B cell (primary cell): Measurements from ENCODE around the gene GANAB. TPM values are rescaled to one million over a fixed set of nuclear protein-coding genes. Genes with fewer than 3 reads are reported as not detected.

Experiments
- ATAC-seq: fragments of 200-7000 bp; cut with Tn5 transposase; one replicate; pipeline ENCODE4 v1.10.0; 2021; ENCODE audit warnings: low read depth, mild to moderate bottlenecking, moderate number of reproducible peaks, moderate library complexity
- CTCF ChIA-PET: fragments of 350-600 bp; sonication (Branson Sonifier 250); formaldehyde crosslinking; loops from one replicate; lab custom pipeline; 2021; ENCODE audit warnings: antibody characterized with exemption, inconsistent platforms; lab: Charles Lee
- POLR2A ChIA-PET: fragments of 350-600 bp; sonication (Branson Sonifier 250); formaldehyde crosslinking; loops from one replicate; lab custom pipeline; 2021; ENCODE audit warnings: antibody characterized with exemption; lab: Charles Lee
- DNase-seq: peaks from one replicate; pipeline ENCODE4 v3.0.0; 2013
- H2AFZ ChIP-seq: 2 replicates; pipeline ENCODE4 v1.6.1; 2012; ENCODE audit warnings: mild to moderate bottlenecking, low read depth, low read length; ENCODE audit not compliant: insufficient read depth, poor library complexity, severe bottlenecking
- H3K27ac ChIP-seq, 2 donors: 1 replicate in 1 of 2; 2 replicates in 1 of 2; pipeline ENCODE4 v1.5.1; 2012 to 2013; ENCODE audit warnings: low read length in 2 of 2, mild to moderate bottlenecking in 2 of 2, moderate library complexity in 1 of 2
- H3K27me3 ChIP-seq, 4 experiments: fragments of 200-600 bp in 1 of 4; sonication (generic) in 1 of 4; replicated peaks in 1 of 4; 1 replicate in 2 of 4; 2 replicates in 2 of 4; pipeline versions ENCODE4 v1.6.1 to v1.7.0; 2013 to 2016; ENCODE audit warnings: low read length in 3 of 4, mild to moderate bottlenecking in 2 of 4, mixed read lengths in 1 of 4, moderate library complexity in 1 of 4; ENCODE audit not compliant: insufficient read depth in 4 of 4, control insufficient read depth in 3 of 4; ENCODE audit errors: control extremely low read depth in 1 of 4
- H3K36me3 ChIP-seq, 2 experiments: replicated peaks in 1 of 2; 1 replicate in 1 of 2; 2 replicates in 1 of 2; pipeline versions ENCODE4 v1.6.1 to v1.7.1; 2013; ENCODE audit warnings: low read length in 1 of 2; ENCODE audit not compliant: insufficient read depth in 2 of 2, control insufficient read depth in 1 of 2; ENCODE audit errors: control extremely low read depth in 1 of 2, extremely low read depth in 1 of 2
- H3K4me1 ChIP-seq, 2 donors: fragments of 200-600 bp in 1 of 2; sonication (generic) in 1 of 2; 1 replicate in 1 of 2; 2 replicates in 1 of 2; pipeline versions ENCODE4 v1.5.1 to v1.6.1; 2013 to 2017; ENCODE audit warnings: low read length in 2 of 2; ENCODE audit not compliant: control insufficient read depth in 2 of 2, insufficient read depth in 2 of 2
- H3K4me2 ChIP-seq: replicated peaks from 2 replicates; pipeline ENCODE3; 2012; ENCODE audit warnings: mild to moderate bottlenecking, low read depth, low read length; ENCODE audit not compliant: poor library complexity, severe bottlenecking
- H3K4me3 ChIP-seq, 5 experiments: fragments of 200-600 bp in 1 of 5; sonication (generic) in 1 of 5; 1 replicate in 3 of 5; 2 replicates in 2 of 5; pipeline versions ENCODE4 v1.5.1 to v1.7.0; 2011 to 2016; ENCODE audit warnings: low read length in 4 of 5, mild to moderate bottlenecking in 4 of 5, low read depth in 2 of 5, control low read depth in 1 of 5, moderate library complexity in 1 of 5; ENCODE audit not compliant: insufficient read depth in 1 of 5; ENCODE audit errors: control extremely low read depth in 1 of 5, extremely low read depth in 1 of 5
- H3K79me2 ChIP-seq: fragments of 200-600 bp; sonication (generic); one replicate; pipeline ENCODE4 v1.6.0; 2016; ENCODE audit warnings: low read length; ENCODE audit not compliant: control insufficient read depth, insufficient read depth
- H3K9ac ChIP-seq: fragments of 200-600 bp; sonication (generic); 2 replicates; pipeline ENCODE4 v1.6.1; 2017; ENCODE audit warnings: mild to moderate bottlenecking, low read length, moderate library complexity
- H3K9me3 ChIP-seq, 3 donors: one replicate each; pipeline versions ENCODE4 v1.6.1 to v1.7.1; 2013; ENCODE audit warnings: low read length in 2 of 3; ENCODE audit not compliant: control insufficient read depth in 2 of 3, insufficient read depth in 1 of 3; ENCODE audit errors: control extremely low read depth in 1 of 3
- H4K20me1 ChIP-seq: 2 replicates; pipeline ENCODE4 v1.6.0; 2012; ENCODE audit warnings: mild to moderate bottlenecking, low read length; ENCODE audit not compliant: insufficient read depth, control insufficient read depth, poor library complexity, severe bottlenecking
- H3K27ac Mint-ChIP-seq: one replicate; pipeline ENCODE4 v1.8.0; 2021; ENCODE audit warnings: mixed read lengths
- H3K27me3 Mint-ChIP-seq: one replicate; pipeline ENCODE4 v1.8.0; 2021; ENCODE audit warnings: mixed read lengths
- H3K4me1 Mint-ChIP-seq: one replicate; pipeline ENCODE4 v1.8.0; 2021; ENCODE audit warnings: mixed read lengths
- H3K4me3 Mint-ChIP-seq: one replicate; pipeline ENCODE4 v1.8.0; 2021; ENCODE audit warnings: mixed read lengths
- H3K9me3 Mint-ChIP-seq: one replicate; pipeline ENCODE4 v1.8.0; 2022; ENCODE audit warnings: mixed read lengths; ENCODE audit not compliant: insufficient read depth
- EZH2 ChIP-seq: IDR thresholded peaks from 2 replicates; pipeline ENCODE4 v1.6.1; 2012; ENCODE audit warnings: borderline replicate concordance, low read depth, mild to moderate bottlenecking, moderate library complexity, low read length; ENCODE audit not compliant: insufficient read depth, poor library complexity, severe bottlenecking
- WGBS: methylation state at CpG from one replicate; pipeline ENCODE4 v1.1.5; 2013; ENCODE audit warnings: missing lambda C conversion rate; ENCODE audit not compliant: insufficient coverage; 5-methylcytosine and 5-hydroxymethylcytosine counted together
- intact Hi-C: fragments of 100-400 bp; cut with micrococcal nuclease; formaldehyde crosslinking; loops from one replicate; pipeline ENCODE4 v1.10.0; 2022
- polyA plus RNA-seq: library from polyadenylated mRNA; depleted of rRNA; stranded (reverse); fragments of >200 nt; gene quantifications from 2 replicates; pipeline ENCODE4 v1.2.3, GENCODE V29; 2012
- total RNA-seq, 2 donors: library from RNA; stranded (reverse); fragments of 120-200 nt in 1 of 2; gene quantifications; 1 replicate in 1 of 2; 2 replicates in 1 of 2; pipeline versions ENCODE4 v1.2.3 to v1.2.4, GENCODE V29; 2013 to 2022
- TF ChIP-seq, protein P1 (sequence below): fragments of 200-600 bp; IDR thresholded peaks from one replicate; pipeline ENCODE4 v1.8.0; 2022; ENCODE audit warnings: antibody characterized with exemption, mild to moderate bottlenecking

GANAB gene
- total and polyA plus RNA-seq, 2 donors (not counting 1 experiment from before 2014, with no cell fraction given) = 98.7 to 204 TPM

DNA sequence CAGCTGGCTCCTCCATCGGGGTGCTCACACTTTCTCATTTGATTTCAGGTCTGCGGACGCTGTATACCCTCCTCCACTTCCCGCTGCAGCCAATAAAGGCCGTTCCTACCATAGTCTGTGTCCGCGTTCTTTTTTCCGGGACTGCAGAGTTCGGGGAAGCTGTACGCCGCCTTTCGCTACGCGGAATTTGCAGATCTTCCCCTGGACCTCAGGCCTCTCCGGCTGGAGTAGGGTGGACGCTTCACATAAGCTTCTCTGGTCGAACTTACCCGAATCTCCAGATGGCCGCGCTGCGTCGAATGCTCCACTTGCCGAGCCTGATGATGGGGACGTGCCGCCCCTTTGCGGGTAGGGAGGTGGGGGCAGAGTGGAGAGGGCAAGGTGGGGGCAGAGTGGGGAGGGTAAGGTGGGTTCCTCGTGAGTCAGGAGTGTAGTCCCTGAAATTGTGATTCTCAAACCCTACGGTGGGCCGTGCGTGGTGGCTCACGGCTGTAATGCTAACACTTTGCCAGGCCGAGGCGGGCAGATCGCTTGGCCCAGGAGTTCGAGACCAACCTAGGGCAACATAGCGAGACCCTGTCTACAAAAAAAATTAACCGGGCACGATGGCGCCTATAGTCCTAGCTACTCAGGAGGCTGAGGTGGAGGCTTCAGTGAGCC, 19.3 kb upstream of the GANAB start:
- CTCF ChIA-PET = interaction anchor here (0.8 to 2.0 kb wide), 14 partner anchors 11 to 241 kb away, joined by 3 to 17 read pairs (median 5); partner anchors contain the start of genes B3GAT3, INTS5 and TUT1
- Histone ChIP-seq H3K79me2 (peaks cover 56% of the 10 kb centered on the region), H4K20me1 (peaks cover 9% of the 10 kb centered on the region), H3K27ac (peak overlapping the region; percentile 73 to 81), H3K9ac (peak overlapping the region; percentile 82), H3K27me3 (no peaks in the 10 kb centered on the region), H3K36me3 (peaks cover 4 to 19% of the 10 kb centered on the region in 2 experiments), H2AFZ (peak overlapping the region; percentile 96), H3K9me3 (no peaks in the 10 kb centered on the region), H3K4me1 (peaks cover 17 to 38% of the 10 kb centered on the region in 2 donors), H3K4me3 (peak overlapping the region; percentile 79 to 98 (median 91)), H3K4me2 (peak overlapping the region; percentile 78)
- Mint-ChIP-seq H3K27ac (peak overlapping the region; percentile 93), H3K4me3 (peak overlapping the region; percentile 97), H3K27me3 (no peaks in the 10 kb centered on the region), H3K4me1 (peaks cover 50% of the 10 kb centered on the region), H3K9me3 (no peaks in the 10 kb centered on the region)
- no peak for DNase-seq
- peak; percentile 16 for ATAC-seq
- POLR2A ChIA-PET = interaction anchor here (0.6 to 3.6 kb wide), 26 partner anchors 9 to 208 kb away, joined by 3 to 62 read pairs (median 6); partner anchors contain the start of genes B3GAT3, BSCL2, EEF1G and GANAB
- TF ChIP-seq EZH2 = no peak
- TF ChIP-seq, protein P1, sequence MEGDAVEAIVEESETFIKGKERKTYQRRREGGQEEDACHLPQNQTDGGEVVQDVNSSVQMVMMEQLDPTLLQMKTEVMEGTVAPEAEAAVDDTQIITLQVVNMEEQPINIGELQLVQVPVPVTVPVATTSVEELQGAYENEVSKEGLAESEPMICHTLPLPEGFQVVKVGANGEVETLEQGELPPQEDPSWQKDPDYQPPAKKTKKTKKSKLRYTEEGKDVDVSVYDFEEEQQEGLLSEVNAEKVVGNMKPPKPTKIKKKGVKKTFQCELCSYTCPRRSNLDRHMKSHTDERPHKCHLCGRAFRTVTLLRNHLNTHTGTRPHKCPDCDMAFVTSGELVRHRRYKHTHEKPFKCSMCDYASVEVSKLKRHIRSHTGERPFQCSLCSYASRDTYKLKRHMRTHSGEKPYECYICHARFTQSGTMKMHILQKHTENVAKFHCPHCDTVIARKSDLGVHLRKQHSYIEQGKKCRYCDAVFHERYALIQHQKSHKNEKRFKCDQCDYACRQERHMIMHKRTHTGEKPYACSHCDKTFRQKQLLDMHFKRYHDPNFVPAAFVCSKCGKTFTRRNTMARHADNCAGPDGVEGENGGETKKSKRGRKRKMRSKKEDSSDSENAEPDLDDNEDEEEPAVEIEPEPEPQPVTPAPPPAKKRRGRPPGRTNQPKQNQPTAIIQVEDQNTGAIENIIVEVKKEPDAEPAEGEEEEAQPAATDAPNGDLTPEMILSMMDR = no peak
- 8% methylated on average over 39 of the region's 39 CpGs for WGBS
- intact Hi-C loops = loop anchor here (1.0 to 2.0 kb wide), 7 partner anchors 12 to 74 kb away; partner anchors contain the start of genes EML3, GANAB, INTS5 and TUT1
